ENCODE measurements around the gene HENMT1. TPM values are rescaled to one million over a fixed set of nuclear protein-coding genes. Genes with fewer than 3 reads are reported as not detected.
"Not testable (repeated sequence)": the region's sequence is repeated elsewhere in the genome, so short reads cannot be mapped to it uniquely, and the experiment has no call there.

The HENMT1 gene
- total RNA-seq, 2 experiments from 2014 or later, result 6.3 to 8.2 TPM

DNA sequence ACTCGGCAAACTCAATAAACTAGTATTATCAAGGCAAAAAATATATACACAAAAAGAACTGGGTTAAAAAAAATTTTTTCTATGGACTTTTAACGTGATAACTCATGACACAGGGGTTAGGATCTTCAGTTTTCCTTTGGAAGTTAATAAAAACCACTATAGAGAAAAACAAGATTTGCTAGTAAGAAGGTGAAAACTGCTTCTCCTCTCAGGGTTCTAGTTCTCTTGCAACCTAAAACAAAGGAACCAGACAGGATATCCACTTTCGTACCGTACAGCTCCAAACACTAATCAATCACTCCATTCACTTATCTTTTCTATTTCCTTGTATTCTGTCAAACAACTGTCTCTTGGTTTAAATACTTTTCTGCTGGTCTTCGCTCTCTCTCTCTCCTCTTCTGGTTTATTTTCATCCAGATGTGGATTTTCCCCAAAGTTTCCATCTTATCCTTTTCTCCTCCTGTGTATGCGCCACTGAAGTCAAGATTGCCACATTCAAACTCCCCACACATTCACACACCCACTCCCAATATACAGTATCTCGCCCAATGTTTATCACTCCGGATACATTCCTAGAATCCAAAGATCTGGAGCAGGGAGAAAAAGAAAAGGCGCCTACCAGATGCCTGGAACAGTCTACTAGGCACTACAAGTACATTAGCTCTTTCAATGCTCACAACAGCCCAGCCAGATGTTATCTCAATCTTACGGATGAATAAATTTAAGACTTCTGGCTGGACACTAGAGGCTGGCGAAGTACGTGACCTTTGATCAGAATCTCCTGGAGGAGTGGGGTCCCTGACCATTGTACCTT lies 30.4 kb upstream of the HENMT1 start:
- Histone ChIP-seq H3K9me3 (ENCODE audit: control insufficient read depth in 1 of 2, insufficient read depth in 1 of 2, low read length in 2 of 2) (no peaks in the 10 kb centered on the region), H3K36me3 (ENCODE audit: insufficient read depth, low read length) (peaks cover 12% of the 10 kb centered on the region), H3K4me3 (ENCODE audit: low read length) (peak overlapping the region; percentile 89), H3K27ac (ENCODE audit: low read depth in 1 of 2, low read length in 2 of 2) (peak overlapping the region; percentile 99), H3K27me3 (ENCODE audit: control insufficient read depth in 1 of 2, insufficient read depth in 2 of 2, low read length in 2 of 2) (no peaks in the 10 kb centered on the region), H3K4me1 (ENCODE audit: insufficient read depth, low read length) (peaks cover 19% of the 10 kb centered on the region)
- TF ChIP-seq, protein P1, sequence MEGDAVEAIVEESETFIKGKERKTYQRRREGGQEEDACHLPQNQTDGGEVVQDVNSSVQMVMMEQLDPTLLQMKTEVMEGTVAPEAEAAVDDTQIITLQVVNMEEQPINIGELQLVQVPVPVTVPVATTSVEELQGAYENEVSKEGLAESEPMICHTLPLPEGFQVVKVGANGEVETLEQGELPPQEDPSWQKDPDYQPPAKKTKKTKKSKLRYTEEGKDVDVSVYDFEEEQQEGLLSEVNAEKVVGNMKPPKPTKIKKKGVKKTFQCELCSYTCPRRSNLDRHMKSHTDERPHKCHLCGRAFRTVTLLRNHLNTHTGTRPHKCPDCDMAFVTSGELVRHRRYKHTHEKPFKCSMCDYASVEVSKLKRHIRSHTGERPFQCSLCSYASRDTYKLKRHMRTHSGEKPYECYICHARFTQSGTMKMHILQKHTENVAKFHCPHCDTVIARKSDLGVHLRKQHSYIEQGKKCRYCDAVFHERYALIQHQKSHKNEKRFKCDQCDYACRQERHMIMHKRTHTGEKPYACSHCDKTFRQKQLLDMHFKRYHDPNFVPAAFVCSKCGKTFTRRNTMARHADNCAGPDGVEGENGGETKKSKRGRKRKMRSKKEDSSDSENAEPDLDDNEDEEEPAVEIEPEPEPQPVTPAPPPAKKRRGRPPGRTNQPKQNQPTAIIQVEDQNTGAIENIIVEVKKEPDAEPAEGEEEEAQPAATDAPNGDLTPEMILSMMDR (IDR thresholded peaks at IDR 0.05), result no peak
- no peaks in the 10 kb centered on the region for H3K9me3 Mint-ChIP-seq
- intact Hi-C loops (cut with DNase I, micrococcal nuclease), result loop anchor here (1.0 to 5.0 kb wide), 9 partner anchors 29 to 421 kb away; partner anchors contain the start of genes ELAPOR1 (in 1 of the 2), GPSM2 (in 1 of the 2) and STXBP3 (in 1 of the 2)
- CTCF ChIA-PET, result interaction anchor here (0.9 to 2.7 kb wide), 11 partner anchors 18 to 491 kb away, joined by 3 to 28 read pairs (median 11); partner anchors contain the start of genes EEIG2, HENMT1 and SLC25A24
- H3K27me3 Mint-ChIP-seq, result no peaks in the 10 kb centered on the region
- no peak for DNase-seq
- peak; percentile 1 for ATAC-seq (ENCODE audit: poor library complexity)
- H3K27ac Mint-ChIP-seq, result peak overlapping the region; percentile 97
- H3K4me1 Mint-ChIP-seq (ENCODE audit: low read depth), result peaks cover 47% of the 10 kb centered on the region
- POLR2A ChIA-PET, result interaction anchor here (0.9 to 5.6 kb wide), 44 partner anchors 8 to 1294 kb away, joined by 3 to 481 read pairs (median 8); partner anchors contain the start of genes AHCYL1, CLCC1, EEIG2 and FNDC7
- peaks cover 43% of the 10 kb centered on the region for H3K36me3 Mint-ChIP-seq (ENCODE audit: low read depth)
- peak overlapping the region; percentile 95 for H3K4me3 Mint-ChIP-seq

DNA sequence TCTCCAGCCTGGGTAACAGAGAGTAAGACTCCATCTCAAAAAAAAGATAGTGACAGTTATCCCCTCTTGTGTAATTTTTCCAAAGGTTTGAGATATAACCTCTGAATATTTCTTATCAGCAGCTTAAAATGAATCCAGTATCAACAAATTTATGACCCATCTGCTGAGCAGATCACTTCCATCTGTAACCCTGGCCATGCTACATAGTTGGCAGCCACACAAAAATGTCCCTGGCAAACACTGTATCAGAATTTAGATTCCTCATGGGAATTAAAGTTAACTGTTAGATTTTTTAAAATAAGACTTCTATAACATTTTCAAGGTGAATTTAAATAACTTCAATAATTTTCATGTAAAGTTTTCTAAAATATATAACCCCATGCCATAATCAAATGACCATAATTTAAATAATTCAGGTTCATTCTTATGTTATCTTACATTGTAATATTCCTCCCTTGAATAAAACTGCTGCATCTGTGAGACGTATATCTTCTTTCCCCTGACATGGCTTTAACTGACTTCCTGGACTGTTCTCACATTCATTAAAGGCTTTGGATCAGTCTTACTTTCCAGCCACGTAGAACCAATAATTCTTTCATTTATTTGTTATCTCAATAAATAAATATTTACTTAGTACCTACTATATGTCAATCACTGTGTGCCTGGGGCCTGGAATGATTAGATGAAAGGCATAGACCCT lies 25.9 kb upstream of the HENMT1 start:
- Histone ChIP-seq H3K9me3 (ENCODE audit: control insufficient read depth in 1 of 2, insufficient read depth in 1 of 2, low read length in 2 of 2) (no peaks in the 10 kb centered on the region), H3K4me3 (ENCODE audit: low read length) (no peak overlapping the region), H3K4me1 (ENCODE audit: insufficient read depth, low read length) (peaks cover 6% of the 10 kb centered on the region), H3K36me3 (ENCODE audit: insufficient read depth, low read length) (no peaks in the 10 kb centered on the region), H3K27me3 (ENCODE audit: control insufficient read depth in 1 of 2, insufficient read depth in 2 of 2, low read length in 2 of 2) (no peaks in the 10 kb centered on the region), H3K27ac (ENCODE audit: low read depth in 1 of 2, low read length in 2 of 2) (no peak overlapping the region)
- H3K27me3 Mint-ChIP-seq, result peaks cover 4% of the 10 kb centered on the region
- no peak for DNase-seq
- H3K4me1 Mint-ChIP-seq (ENCODE audit: low read depth), result peaks cover 16% of the 10 kb centered on the region
- intact Hi-C loops (cut with DNase I, micrococcal nuclease), result no loop called here
- TF ChIP-seq, protein P1 (IDR thresholded peaks at IDR 0.05), result no peak
- ATAC-seq (ENCODE audit: poor library complexity), result no peak
- CTCF ChIA-PET, result no interaction called here
- POLR2A ChIA-PET, result interaction anchor here (1.4 kb wide), 1 partner anchor 26 kb away, joined by 4 read pairs; the partner anchor contains the start of gene HENMT1
- H3K27ac Mint-ChIP-seq, result no peak overlapping the region
- H3K4me3 Mint-ChIP-seq, result no peak overlapping the region
- H3K9me3 Mint-ChIP-seq, result no peaks in the 10 kb centered on the region
- no peaks in the 10 kb centered on the region for H3K36me3 Mint-ChIP-seq (ENCODE audit: low read depth)

DNA sequence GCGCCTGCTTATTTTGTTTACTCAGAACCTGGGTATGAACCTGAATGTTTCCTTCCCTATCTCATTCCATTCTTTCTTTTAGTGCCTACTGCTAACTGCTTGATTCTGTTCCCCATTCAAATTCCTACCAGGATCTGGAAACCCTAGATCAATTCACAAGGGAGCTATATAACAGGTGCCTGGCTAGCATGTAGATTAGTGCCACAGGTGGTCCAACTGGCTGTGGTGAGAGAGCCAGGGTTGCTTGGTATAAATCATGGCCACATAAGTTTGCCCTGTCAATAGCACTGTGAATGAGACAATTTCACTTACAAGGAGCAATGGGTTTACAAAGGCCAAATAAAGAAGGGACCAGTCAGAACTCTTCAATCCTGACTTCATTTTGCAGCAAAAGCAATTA lies 24.6 kb upstream of the HENMT1 start:
- no peak for ATAC-seq (ENCODE audit: poor library complexity)
- H3K4me3 ChIP-seq (ENCODE audit: low read length), result no peak overlapping the region
- H3K27ac Mint-ChIP-seq, result no peak overlapping the region
- H3K4me3 Mint-ChIP-seq, result no peak overlapping the region
- no peak for DNase-seq
- H3K9me3 ChIP-seq (ENCODE audit: control insufficient read depth in 1 of 2, insufficient read depth in 1 of 2, low read length in 2 of 2), result no peaks in the 10 kb centered on the region
- no peaks in the 10 kb centered on the region for H3K36me3 ChIP-seq (ENCODE audit: insufficient read depth, low read length)
- H3K27me3 ChIP-seq (ENCODE audit: control insufficient read depth in 1 of 2, insufficient read depth in 2 of 2, low read length in 2 of 2), result no peaks in the 10 kb centered on the region
- H3K36me3 Mint-ChIP-seq (ENCODE audit: low read depth), result no peaks in the 10 kb centered on the region
- POLR2A ChIA-PET, result interaction anchor here (0.8 to 2.0 kb wide), 3 partner anchors 24 to 39 kb away, joined by 4 to 7 read pairs (median 4); partner anchors contain the start of gene HENMT1
- no peaks in the 10 kb centered on the region for H3K9me3 Mint-ChIP-seq
- CTCF ChIA-PET, result no interaction called here
- peaks cover 4% of the 10 kb centered on the region for H3K4me1 Mint-ChIP-seq (ENCODE audit: low read depth)
- H3K4me1 ChIP-seq (ENCODE audit: insufficient read depth, low read length), result no peaks in the 10 kb centered on the region
- H3K27me3 Mint-ChIP-seq, result peaks cover 4% of the 10 kb centered on the region
- TF ChIP-seq, protein P1 (IDR thresholded peaks at IDR 0.05), result no peak
- no peak overlapping the region for H3K27ac ChIP-seq (ENCODE audit: low read depth in 1 of 2, low read length in 2 of 2)
- intact Hi-C loops (cut with DNase I, micrococcal nuclease), result no loop called here

DNA sequence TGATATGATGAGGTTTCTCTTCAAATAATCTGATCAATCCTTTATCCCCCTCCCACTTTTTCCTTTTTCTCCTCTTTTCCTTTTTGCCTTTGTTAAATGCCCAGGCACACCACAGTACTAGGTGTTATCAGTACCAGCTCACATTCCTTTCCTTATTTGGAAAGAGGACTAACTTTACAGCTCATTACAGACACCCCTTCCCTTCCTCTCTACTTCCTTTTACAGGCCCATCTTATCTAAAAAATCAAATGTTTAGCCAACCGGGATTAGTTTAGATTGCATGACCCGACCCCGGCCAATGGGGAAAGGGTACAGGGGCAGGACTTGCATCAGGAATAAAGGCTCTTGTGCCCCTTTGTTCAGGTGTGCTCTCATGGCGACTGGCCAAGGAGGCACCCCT lies 20.8 kb upstream of the HENMT1 start:
- H3K27ac ChIP-seq (ENCODE audit: low read depth in 1 of 2, low read length in 2 of 2); H3K9me3 ChIP-seq (ENCODE audit: control insufficient read depth in 1 of 2, insufficient read depth in 1 of 2, low read length in 2 of 2); DNase-seq; H3K27ac Mint-ChIP-seq; H3K4me3 Mint-ChIP-seq; H3K36me3 ChIP-seq (ENCODE audit: insufficient read depth, low read length); H3K27me3 ChIP-seq (ENCODE audit: control insufficient read depth in 1 of 2, insufficient read depth in 2 of 2, low read length in 2 of 2); H3K4me3 ChIP-seq (ENCODE audit: low read length); CTCF ChIA-PET; intact Hi-C loops (cut with DNase I, micrococcal nuclease); H3K36me3 Mint-ChIP-seq (ENCODE audit: low read depth); H3K27me3 Mint-ChIP-seq; H3K4me1 Mint-ChIP-seq (ENCODE audit: low read depth); ATAC-seq (ENCODE audit: poor library complexity); H3K4me1 ChIP-seq (ENCODE audit: insufficient read depth, low read length); H3K9me3 Mint-ChIP-seq: not testable (repeated sequence)
- POLR2A ChIA-PET, result interaction anchor here (2.3 to 4.3 kb wide), 3 partner anchors 10 to 20 kb away, joined by 9 to 25 read pairs (median 20); partner anchors contain the start of genes HENMT1 and PRPF38B

Data from CD4-positive, alpha-beta T cell (primary cell).